Renal cortex interstitium (tissue), 11 donors: ENCODE measurements around the gene SMYD3. TPM values are rescaled to one million over a fixed set of nuclear protein-coding genes. Genes with fewer than 3 reads are reported as not detected.
"Not testable (repeated sequence)": the region's sequence is repeated elsewhere in the genome, so short reads cannot be mapped to it uniquely, and the experiment has no call there.

Experiments
- DNase-seq, 11 donors: peaks; one replicate each; pipeline ENCODE4 v3.0.0-alpha.2; 2013; ENCODE audit warnings: low read depth in 9 of 11, low spot score in 4 of 11; ENCODE audit errors: extremely low read depth in 1 of 11
- polyA plus RNA-seq, 3 donors: library from polyadenylated mRNA; unstranded; fragments of 120-200 nt; gene quantifications; one replicate each; pipeline ENCODE4 v1.2.1, GENCODE V29; 2013; ENCODE audit not compliant: insufficient read length in 3 of 3

Gene SMYD3
- polyA plus RNA-seq, 3 donors, result 25.0 to 28.7 (median 28.5) TPM

DNA sequence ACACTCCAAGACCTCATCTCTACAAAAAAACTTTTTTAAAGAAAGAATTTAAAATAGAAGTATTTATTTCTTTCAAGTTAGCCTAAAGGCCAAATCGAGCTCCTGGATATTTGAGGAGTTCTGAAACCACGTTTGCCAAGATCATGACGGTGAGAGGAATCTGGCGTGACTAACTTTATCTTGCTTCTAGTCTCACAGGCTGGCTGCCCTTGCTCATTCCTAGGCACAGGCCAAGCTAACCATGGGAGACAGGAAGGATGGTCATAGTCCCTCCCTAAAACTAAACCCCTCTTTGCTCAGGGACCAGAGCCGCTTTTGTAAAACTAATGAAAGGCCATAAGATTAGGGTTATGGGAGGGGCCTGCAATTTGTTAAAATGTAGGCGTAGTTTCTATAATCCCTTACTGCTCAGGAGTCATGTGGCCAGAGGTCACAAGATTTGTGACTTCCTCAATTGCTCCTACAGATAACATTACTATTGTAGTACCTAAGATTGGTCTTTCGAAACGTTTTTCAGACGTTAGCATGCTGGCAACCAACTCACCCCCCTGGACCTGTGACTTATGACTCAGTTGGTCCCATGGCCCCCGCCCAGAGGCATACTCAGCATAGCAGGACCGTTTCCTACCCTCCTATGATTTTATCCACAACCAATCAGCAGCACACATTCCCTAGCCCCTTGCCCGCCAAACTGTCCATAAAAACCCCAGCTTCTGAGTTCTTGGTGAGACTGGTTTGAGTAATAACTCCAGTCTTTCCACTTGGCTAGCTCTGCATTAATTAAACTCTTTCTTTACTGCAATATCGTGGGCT lies 425.0 kb downstream of the SMYD3 start:
- no peak for DNase-seq

DNA sequence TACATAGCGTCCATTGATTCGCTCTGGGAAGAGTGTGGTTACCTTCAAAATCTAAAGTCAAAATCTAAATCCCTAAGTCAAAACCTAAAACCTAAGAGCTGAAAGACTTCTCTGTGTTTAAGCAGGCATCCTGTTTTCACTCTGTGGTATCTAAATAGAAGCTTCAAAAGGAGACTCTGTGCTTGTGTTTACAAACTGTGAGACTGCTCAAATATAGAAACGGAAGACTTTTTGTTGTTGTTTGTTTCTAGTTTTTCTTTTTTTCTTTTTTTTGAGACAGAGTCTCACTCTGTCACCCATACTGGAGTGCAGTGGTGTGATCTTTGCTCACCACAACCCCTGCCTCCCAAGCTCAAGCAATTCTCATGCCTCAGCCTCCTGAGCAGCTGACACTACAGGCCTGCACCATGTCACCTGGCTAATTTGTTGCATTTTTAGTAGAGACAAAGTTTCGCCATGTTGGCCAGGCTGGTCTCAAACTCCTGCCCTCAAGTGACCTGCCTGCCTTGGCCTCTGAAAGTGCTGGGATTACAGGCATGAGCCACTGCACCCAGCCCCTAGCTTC lies 425.9 kb downstream of the SMYD3 start:
- no peak for DNase-seq

DNA sequence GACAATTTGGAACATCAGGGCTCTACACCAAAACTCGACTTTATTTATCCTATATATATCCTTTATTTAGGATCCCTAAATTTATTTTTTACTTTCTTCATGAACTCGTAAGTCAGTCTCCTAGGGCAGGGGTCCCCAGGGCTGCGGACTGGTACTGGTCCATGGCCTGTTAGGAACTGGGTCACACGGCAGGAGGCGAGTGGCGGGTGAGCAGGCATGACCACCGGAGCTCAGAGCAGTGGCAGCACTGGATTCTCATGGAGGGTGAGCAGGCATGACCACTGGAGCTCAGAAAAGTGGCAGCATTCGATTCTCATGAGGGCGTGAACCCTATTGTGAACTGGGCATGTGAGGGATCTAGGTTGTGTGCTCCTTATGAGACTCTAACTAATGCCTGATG lies 427.0 kb downstream of the SMYD3 start:
- no peak for DNase-seq

DNA sequence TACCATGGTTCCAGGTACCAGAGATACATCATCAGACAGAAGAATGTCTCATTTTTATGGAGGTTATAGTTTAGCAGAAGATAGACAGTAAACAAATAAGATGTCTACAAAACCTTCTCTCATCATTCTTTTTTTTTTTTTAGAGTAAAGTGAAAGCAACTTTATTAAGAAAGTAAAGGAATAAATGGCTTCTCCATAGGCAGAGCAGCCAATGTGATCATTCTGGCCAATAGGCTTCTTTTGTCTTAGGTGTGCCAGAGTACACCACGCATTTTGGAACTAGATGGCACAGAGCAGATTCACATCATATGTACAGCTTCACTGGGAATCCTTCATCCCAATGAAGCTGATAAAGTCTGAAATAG lies 428.2 kb downstream of the SMYD3 start:
- DNase-seq, result no peak

DNA sequence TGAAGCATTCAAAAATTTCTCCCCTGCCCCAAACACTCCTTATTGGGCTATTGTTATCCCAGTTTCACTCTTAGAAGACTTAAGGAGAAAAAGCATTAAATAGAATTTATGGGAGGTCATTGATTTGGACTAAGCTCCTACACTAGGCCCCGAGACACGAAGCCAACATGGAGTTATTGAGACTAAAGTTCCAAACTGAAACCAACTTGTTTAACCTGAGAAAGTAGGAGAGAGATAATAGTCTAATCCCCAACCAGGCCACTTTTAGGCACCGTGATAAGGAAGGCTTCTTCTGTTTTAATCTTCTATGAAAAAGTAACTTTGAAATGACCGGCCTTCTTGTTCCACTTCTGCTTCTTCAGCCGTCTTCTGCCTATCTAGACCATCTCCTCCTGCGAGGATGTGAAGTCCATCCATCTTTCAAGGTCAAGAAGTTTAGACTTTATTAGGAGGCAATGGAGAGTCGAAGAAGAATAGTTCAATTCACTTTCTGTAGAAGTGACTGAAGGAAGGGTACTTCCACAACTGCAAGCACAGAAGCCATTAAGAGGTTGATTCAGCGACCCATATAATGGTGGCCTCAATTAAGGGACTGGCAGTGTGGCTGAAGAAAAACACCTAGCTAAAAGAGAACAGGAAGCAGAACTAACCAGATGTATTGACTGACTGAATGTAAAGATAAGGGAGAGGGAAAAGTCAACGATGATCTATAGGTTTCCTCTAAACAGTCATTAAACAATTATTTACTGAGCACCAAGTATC lies 428.8 kb downstream of the SMYD3 start:
- no peak for DNase-seq

DNA sequence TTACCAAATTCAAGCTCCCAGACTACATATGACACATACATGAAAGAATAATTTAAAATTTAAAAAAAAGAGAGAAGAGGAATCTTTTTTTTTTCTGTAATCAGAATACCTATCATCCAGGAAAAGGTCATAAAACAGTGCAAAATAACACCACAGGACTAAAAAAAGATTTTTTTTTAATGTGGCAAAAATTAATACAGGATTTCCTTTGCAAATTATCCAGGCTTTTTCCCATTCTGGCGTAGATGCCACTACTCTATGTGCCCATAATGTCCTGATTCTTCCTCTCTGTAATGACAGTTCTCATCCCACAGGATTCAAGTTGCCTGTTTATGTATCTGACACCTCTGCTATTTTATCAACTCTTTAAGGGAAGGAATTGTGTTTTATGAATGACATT lies 429.6 kb downstream of the SMYD3 start:
- DNase-seq, result no peak

DNA sequence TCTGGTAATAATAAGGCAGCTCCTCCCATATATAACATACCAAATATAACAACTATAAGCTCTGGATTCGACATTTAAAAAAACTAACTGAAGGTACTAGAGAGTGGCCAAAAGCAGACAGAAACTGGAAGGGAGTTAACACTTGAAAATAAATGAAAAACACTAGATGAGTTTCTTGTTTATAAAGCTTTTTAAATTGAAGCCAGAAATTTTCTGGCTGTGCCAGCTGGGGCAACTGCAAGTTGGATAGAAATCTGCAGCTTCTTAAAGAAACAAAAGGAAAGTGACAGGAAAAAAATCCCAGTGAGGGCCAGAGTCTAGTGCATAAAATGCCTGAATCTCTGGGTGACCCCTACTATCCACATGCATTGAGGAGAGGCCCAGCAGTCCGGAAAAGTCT lies 432.7 kb downstream of the SMYD3 start:
- DNase-seq, result no peak

DNA sequence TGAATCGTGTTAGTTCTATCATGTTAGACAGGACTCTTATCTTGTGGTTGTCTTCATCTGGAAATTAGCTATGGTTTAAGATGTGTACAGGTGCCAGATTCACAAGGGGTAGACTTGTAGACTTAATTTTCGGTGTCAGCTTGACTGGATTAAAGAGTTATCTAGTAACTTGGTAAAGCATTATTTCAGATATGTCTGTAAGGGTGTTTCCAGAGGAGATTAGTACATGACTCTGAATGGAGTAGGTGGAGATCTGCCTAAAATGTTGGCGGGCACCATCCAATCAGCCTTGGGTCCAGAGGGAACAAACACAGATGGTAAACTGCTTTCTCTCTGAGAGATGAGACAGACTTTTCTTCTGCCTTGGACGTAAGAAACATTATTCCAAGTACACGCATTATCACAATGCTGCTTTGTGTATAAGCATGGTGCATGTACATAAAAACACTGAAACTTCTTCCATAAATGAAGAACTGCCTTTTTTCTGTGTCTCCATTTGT lies 434.6 kb downstream of the SMYD3 start:
- no peak for DNase-seq

DNA sequence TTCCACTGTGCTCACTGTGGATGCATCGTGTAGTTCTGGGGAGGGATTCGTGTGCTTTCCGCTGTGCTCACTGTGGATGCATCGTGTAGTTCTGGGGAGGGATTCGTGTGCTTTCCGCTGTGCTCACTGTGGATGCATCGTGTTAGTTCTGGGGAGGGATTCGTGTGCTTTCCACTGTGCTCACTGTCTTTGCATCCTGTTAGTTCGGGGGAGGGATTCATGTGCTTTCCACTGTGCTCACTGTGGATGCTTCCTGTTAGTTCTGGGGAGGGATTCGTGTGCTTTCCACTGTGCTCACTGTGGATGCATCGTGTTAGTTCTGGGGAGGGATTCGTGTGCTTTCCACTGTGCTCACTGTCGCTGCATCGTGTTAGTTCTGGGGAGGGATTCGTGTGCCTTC lies 435.1 kb downstream of the SMYD3 start:
- not testable (repeated sequence) for DNase-seq

DNA sequence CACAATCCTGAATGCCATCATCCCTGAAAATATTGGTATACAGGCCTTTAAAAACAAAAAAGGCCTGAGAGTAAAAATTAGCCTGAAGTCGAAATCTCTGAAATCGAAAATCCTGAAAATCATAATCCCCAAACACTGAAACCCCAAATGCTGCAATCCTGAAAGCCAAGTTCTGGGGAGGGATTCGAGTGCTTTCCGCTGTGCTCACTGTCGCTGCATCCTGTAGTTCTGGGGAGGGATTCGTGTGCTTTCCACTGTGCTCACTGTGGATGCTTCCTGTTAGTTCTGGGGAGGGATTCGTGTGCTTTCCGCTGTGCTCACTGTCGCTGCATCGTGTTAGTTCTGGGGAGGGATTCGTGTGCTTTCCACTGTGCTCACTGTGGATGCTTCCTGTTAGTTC lies 435.5 kb downstream of the SMYD3 start:
- DNase-seq, result not testable (repeated sequence)

DNA sequence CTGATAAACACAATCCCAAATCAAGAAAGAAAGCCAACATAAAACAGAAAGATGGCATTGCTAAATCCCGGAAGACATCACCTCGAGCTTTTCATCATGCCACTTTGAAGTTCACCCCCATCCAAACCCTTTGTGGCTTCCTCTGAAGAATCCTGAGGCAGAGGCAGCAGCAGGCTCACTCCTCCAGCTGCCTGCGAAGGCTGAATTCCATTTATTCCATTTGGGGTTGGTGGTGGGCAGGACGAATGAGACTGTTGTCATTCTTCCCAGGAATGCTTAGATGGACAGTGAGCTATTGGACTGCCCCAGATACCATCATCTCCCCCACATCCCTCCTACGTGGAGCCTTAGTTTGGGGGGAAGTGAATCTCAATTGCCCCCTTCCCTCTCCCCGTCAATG lies 437.5 kb downstream of the SMYD3 start:
- no peak for DNase-seq

DNA sequence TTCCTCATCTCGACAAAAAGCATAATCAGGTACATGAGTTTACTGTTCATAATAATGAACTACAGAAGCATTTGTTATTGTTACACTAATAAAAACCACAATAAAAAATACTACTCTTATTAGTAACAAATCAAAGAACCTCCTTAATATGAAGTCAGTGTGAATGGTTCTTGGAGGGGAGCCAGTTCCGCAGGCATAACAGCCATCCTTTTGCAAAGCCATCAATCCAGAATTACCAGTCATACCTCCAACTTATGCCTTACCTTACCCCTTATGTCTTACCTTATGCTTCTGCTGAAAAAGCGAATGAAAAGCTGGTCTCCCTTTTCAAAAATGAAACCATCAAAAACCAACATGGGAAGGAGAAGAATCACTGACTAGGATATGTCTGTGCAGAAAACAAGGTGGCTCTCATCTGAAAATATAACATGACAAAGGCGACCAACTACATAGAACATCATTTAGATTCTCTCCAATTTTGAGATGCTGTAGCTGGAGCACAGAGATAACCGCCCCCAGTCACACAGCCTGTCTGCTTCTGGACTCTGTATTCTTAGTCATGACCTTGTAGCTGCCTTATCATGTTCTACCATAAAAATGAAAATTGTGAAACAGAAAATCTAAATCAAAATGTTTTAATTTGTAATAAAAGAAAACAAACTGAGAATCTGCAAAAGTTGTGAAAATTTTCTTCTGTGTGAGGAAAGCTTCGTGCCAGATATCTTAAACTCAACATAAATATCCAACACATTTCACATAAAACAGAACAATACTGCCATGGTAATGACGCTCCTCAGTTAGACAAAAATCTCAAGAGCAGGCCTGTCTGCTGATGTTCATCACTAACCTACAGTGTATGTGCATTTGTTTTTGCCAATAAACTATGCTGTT lies 438.2 kb downstream of the SMYD3 start:
- no peak for DNase-seq

DNA sequence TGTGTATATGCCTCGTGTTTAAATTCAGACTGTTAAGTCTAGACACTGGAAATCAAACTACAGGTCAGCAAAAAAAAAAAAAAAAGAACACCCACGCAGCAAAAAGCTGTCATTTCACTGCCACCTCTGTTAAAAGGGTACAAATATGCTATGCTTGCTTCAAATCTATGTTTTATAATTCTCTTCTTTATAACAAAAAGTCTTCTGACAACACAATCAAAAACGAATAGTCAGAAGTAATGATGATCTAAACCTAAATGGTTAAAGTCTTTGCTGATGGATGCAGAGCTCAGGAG lies 438.9 kb downstream of the SMYD3 start:
- no peak for DNase-seq

DNA sequence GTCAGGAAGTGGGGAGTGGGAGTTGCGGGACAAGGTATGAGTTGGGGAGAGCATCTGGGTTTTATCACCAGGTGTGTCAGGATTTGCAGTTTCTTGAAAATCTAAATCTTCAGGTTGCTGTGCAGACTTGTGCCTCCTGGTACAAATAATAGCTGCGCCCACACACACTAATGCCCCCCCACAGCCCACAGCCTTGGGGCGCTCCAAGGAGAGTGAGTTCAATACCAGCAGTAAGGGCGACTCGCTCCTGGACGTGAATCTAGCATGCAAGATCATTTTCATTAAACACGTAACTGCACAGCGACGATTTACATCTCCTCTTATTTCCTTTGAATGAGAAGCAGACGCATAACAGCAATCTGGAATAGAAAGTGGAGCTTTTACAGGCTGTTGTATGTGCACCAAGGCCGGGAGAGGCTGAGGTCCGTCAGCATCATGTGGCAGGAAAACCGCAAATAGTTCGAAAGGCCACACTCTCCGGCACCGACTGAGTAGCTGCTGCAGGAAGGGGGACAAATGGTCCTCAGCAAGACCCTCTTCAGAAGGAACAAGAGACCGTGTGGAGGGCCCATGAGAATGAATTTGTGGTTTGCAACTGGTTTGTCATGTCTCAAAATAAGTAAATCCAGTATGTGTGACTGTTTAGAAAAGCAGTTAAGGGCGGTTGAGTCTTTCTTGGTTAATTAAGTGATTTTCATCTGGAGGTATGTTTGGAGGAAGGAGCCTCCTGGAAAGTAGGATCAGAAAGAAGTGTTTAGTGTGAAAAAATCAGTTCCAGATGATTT lies 439.5 kb downstream of the SMYD3 start:
- DNase-seq, result no peak

DNA sequence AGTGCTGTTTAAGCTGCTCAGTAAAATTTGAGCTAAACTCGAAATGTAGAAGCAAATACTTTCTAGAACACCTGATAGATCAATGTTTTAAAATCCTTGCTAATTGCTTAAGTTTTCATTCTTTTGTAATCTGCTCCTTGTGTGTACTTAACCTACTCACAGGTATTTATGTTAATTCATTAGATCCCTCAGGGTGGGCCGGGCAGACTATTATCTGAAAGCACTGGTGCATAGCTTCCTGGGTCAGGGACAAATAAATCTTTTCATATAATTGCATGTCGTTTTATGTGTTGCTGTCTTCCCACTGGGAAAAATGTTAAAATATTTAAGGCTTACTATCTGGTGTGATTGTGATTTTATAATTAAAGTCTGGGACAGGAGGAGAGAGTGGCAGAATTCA lies 440.5 kb downstream of the SMYD3 start:
- no peak for DNase-seq

DNA sequence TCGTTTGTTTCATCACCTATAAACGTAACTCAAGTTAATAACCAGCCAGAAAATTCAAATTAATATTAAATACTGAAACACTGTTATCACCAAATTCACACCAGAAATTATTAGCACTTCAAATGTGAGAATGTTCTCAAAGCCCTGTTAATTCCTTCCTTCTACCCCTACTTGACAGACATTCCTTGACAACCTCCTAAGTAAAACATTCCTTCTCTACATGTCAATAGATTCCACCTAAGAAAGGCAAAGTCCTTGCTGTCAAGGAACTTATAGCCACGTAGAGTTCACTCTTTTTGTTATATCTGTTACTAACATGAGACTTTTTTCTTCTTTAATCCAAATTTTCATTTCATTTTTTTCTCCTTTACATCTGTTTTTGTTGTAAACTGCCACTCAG lies 441.5 kb downstream of the SMYD3 start:
- DNase-seq, result no peak

DNA sequence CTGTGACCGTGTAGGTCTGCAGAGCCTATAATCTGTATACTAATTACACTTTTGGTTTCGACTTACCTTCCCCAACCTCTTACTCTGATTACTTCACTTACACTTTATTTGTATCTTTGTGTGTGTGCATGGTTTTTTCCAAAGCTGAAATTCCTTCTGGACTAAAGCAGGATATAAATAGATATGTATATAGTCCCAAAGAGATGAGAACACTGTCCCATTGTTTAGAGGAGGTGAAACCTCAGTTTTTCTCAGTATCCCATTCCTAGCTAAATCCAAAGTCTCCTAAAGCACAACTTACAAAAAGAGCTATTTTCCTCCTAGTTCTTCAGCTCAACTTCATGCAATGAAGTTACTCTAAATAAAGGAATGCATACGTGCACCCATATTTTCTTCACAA lies 442.2 kb downstream of the SMYD3 start:
- DNase-seq, result no peak

DNA sequence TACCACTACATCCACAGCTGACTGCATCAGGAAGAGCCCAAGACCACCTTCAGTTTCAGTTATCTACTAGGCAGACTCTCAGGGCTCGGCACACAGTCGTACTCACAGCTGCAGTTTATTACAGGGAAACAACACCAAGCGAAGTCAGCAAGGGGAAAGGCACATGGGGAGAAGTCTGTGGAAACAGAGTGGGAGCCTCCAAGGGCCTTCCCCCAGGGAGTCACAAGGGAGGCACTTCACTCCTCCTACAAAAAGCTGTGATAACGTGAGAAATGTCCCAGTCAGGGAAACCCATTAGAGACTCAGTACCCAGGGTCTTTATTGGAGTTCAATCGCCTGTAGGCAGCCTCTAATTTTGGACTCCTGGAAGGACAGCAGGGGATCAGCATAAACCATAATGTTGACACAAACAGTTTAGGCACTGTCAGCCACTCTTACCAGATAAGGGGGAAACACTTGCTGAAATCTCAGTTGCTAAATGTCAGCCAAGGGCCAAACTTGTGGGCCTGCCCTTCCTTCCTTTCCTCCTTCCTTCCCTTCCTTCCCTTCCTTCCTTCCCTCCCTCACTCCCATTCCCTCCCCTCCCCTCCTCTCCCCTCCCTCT lies 444.0 kb downstream of the SMYD3 start:
- DNase-seq, result no peak
